Right lobe of liver (tissue), 4 donors: ENCODE data around the gene CALML5.

ENCODE experiments used
- POLR2A ChIP-seq: fragments of 450-650 bp; IDR thresholded peaks from one replicate; pipeline ENCODE4 v1.6.1; 2017; ENCODE audit warnings: antibody characterized with exemption, mild to moderate bottlenecking
- TF ChIP-seq, protein P1 (sequence below), 4 donors: fragments of 200-600 bp in 3 of 4; fragments of 450-650 bp in 1 of 4; IDR thresholded peaks; one replicate each; pipeline versions ENCODE4 v1.5.1 to v1.8.0; 2016 to 2022; ENCODE audit warnings: antibody characterized with exemption in 4 of 4, mild to moderate bottlenecking in 2 of 4
- donor health status: DM: no; HTN: no; CAD: no.
- donor health status: DM: no; HTN: no; CAD: no.
- donor health status: DM: no; HTN: yes; CAD: no.

DNA sequence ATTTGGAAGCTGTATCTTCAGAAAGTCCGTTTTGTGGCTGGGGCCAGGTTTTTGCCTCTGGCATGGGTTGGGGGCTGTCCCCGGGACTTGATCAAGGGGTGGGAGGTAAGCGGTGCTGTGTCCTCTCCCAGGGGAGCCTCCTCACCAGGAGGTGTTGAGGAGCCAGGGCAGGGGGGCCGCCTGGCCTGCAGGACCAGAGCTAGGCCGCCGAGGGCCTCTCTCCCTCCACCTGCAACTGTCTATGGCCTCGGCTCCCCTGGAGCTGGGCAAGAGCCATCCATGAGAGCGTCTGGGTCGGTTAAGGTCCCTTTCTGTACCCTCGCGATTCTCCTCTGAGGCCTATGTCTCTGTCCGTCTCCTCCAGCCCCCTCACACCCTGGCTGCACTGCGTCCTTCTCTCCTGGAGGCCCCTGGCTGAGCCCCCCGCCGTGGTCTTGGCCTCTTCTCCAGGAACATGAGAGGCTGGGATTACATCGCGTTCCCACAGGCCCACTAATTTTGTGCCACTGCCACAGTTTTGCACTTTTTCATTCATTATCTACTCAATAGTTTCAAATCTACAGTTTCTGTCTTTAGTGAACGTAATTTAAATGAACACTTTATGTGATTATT is 20.6 kb downstream of the CALML5 start:
- TF ChIP-seq, protein P1, sequence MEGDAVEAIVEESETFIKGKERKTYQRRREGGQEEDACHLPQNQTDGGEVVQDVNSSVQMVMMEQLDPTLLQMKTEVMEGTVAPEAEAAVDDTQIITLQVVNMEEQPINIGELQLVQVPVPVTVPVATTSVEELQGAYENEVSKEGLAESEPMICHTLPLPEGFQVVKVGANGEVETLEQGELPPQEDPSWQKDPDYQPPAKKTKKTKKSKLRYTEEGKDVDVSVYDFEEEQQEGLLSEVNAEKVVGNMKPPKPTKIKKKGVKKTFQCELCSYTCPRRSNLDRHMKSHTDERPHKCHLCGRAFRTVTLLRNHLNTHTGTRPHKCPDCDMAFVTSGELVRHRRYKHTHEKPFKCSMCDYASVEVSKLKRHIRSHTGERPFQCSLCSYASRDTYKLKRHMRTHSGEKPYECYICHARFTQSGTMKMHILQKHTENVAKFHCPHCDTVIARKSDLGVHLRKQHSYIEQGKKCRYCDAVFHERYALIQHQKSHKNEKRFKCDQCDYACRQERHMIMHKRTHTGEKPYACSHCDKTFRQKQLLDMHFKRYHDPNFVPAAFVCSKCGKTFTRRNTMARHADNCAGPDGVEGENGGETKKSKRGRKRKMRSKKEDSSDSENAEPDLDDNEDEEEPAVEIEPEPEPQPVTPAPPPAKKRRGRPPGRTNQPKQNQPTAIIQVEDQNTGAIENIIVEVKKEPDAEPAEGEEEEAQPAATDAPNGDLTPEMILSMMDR (IDR thresholded peaks at IDR 0.05): no peak
- no peak for TF ChIP-seq POLR2A
